ENCODE measurements around the gene AKAP1. TPM values are rescaled to one million over a fixed set of nuclear protein-coding genes. Genes with fewer than 3 reads are reported as not detected.

The AKAP1 gene
- total RNA-seq, 4 donors from 2014 or later = 57.5 to 174 (median 117) TPM

GRCh38 chr17:57104461-57105175 is 19.6 kb downstream of the AKAP1 start:
- DNase-seq (no peak), ATAC-seq (no peak)
- intact Hi-C loops (cut with DNase I; ENCODE audit: low total_unique reads) = loop anchor here (5.0 to 10.0 kb wide), 5 partner anchors 270 to 978 kb away; partner anchors contain the start of genes C17orf67, DGKE, DYNLL2 and SRSF1
- Histone ChIP-seq H3K27me3 (no peaks in the 10 kb centered on the region), H3K4me3 (no peak overlapping the region), H3K9me3 (no peaks in the 10 kb centered on the region), H3K4me1 (peaks cover 62 to 76% of the 10 kb centered on the region in 2 donors), H3K27ac (peak overlapping the region; percentile 93 to 99 (median 95)), H3K36me3 (no peaks in the 10 kb centered on the region)
- in situ Hi-C loops (cut with MboI; ENCODE audit: low sequenced_read_pairs in 4 of 4) = loop anchor here in 1 of 4 donors (25.0 kb wide), 1 partner anchor 1008 kb away; no protein-coding TSS in a partner anchor
- TF ChIP-seq CTCF (IDR thresholded peaks at IDR 0.05 in 4 of 5, conservative IDR thresholded peaks at IDR 0.05 in 1 of 5) (no peak), POLR2A (IDR thresholded peaks at IDR 0.05) (no peak)

GRCh38 chr17:57105591-57105990 is 20.5 kb downstream of the AKAP1 start:
- in situ Hi-C loops (cut with MboI; ENCODE audit: low sequenced_read_pairs in 4 of 4) (loop anchor here in 1 of 4 donors (25.0 kb wide), 1 partner anchor 1007 kb away; no protein-coding TSS in a partner anchor), intact Hi-C loops (cut with DNase I; ENCODE audit: low total_unique reads) (loop anchor here (5.0 to 10.0 kb wide), 5 partner anchors 271 to 977 kb away; partner anchors contain the start of genes C17orf67, DGKE, DYNLL2 and SRSF1)
- no peaks in the 10 kb centered on the region for H3K27me3 ChIP-seq
- ATAC-seq = no peak
- no peak for TF ChIP-seq CTCF (IDR thresholded peaks at IDR 0.05 in 4 of 5, conservative IDR thresholded peaks at IDR 0.05 in 1 of 5)
- no peak for TF ChIP-seq POLR2A (IDR thresholded peaks at IDR 0.05)
- no peaks in the 10 kb centered on the region for H3K36me3 ChIP-seq
- H3K9me3 ChIP-seq = no peaks in the 10 kb centered on the region
- no peak for DNase-seq
- H3K27ac ChIP-seq = peak overlapping the region; percentile 93 to 99 (median 95)
- no peak overlapping the region for H3K4me3 ChIP-seq
- peaks cover 62 to 76% of the 10 kb centered on the region in 2 donors for H3K4me1 ChIP-seq

- peak overlapping the region; percentile 93 to 99 (median 95) for H3K27ac ChIP-seq
- H3K4me3 ChIP-seq = no peak overlapping the region
- peak; percentile 26 to 59 (median 53) for TF ChIP-seq CTCF (IDR thresholded peaks at IDR 0.05 in 4 of 5, conservative IDR thresholded peaks at IDR 0.05 in 1 of 5)
- no peak for TF ChIP-seq POLR2A (IDR thresholded peaks at IDR 0.05)
- ATAC-seq = peak; percentile 43 to 57
- no peaks in the 10 kb centered on the region for H3K9me3 ChIP-seq
- DNase-seq = peak; percentile 65 to 94
- H3K27me3 ChIP-seq = no peaks in the 10 kb centered on the region
- intact Hi-C loops (cut with DNase I; ENCODE audit: low total_unique reads) = loop anchor here (5.0 to 10.0 kb wide), 5 partner anchors 271 to 976 kb away; partner anchors contain the start of genes C17orf67, DGKE, DYNLL2 and SRSF1
- H3K4me1 ChIP-seq = peaks cover 62 to 77% of the 10 kb centered on the region in 2 donors
- no peaks in the 10 kb centered on the region for H3K36me3 ChIP-seq
- in situ Hi-C loops (cut with MboI; ENCODE audit: low sequenced_read_pairs in 4 of 4) = loop anchor here in 1 of 4 donors (25.0 kb wide), 1 partner anchor 1006 kb away; no protein-coding TSS in a partner anchor
Measured at GRCh38 chr17:57106107-57106835, 21.2 kb downstream of the AKAP1 start.

GRCh38 chr17:57106836-57107497 is 21.9 kb downstream of the AKAP1 start:
- peaks cover 0 to under 1% of the 10 kb centered on the region in 2 donors for H3K36me3 ChIP-seq

More at GRCh38 chr17:57106836-57107497, 21.9 kb downstream of the AKAP1 start:
- no peak for ATAC-seq
- H3K27ac ChIP-seq = peak overlapping the region; percentile 93 to 99 (median 95)
- DNase-seq = no peak
- no peak overlapping the region for H3K4me3 ChIP-seq
- H3K9me3 ChIP-seq = no peaks in the 10 kb centered on the region
- no peaks in the 10 kb centered on the region for H3K27me3 ChIP-seq
- TF ChIP-seq POLR2A (IDR thresholded peaks at IDR 0.05) (no peak), CTCF (IDR thresholded peaks at IDR 0.05 in 4 of 5, conservative IDR thresholded peaks at IDR 0.05 in 1 of 5) (no peak)
- H3K4me1 ChIP-seq = peaks cover 64 to 77% of the 10 kb centered on the region in 2 donors
- intact Hi-C loops (cut with DNase I; ENCODE audit: low total_unique reads) = loop anchor here (5.0 to 10.0 kb wide), 5 partner anchors 272 to 975 kb away; partner anchors contain the start of genes C17orf67, DGKE, DYNLL2 and SRSF1
- in situ Hi-C loops (cut with MboI; ENCODE audit: low sequenced_read_pairs in 4 of 4) = loop anchor here in 1 of 4 donors (25.0 kb wide), 1 partner anchor 1005 kb away; no protein-coding TSS in a partner anchor

Measured in gastrocnemius medialis (tissue), 4 donors.